AG04449 (cell line): ENCODE results near the gene KAZN.

Experiments
- CTCF ChIA-PET: fragments of 350-600 bp; formaldehyde crosslinking; extraction: SDS; loops from one replicate; lab custom pipeline; 2021; ENCODE audit warnings: antibody characterized with exemption; lab: Yijun Ruan, JAX
- POLR2A ChIA-PET: fragments of 400-600, 350-600 bp; formaldehyde crosslinking; extraction: SDS; loops from one replicate; lab custom pipeline; 2020; ENCODE audit warnings: antibody characterized with exemption, inconsistent platforms; lab: Yijun Ruan, JAX
- DNase-seq: peaks from one replicate; pipeline ENCODE4 v3.0.0-alpha.2; 2010; ENCODE audit warnings: low read depth, low spot score
- H3K4me3 ChIP-seq: 2 replicates; pipeline ENCODE4 v1.5.1; 2011; ENCODE audit warnings: low read depth, mild to moderate bottlenecking, control low read depth, low read length
- CTCF ChIP-seq: IDR thresholded peaks from one replicate; pipeline ENCODE4 v1.5.1; 2011; ENCODE audit warnings: mild to moderate bottlenecking, moderate library complexity, low read length, control low read depth, inconsistent platforms; ENCODE audit not compliant: insufficient read depth; ENCODE audit errors: missing control alignments

Gene KAZN

DNA sequence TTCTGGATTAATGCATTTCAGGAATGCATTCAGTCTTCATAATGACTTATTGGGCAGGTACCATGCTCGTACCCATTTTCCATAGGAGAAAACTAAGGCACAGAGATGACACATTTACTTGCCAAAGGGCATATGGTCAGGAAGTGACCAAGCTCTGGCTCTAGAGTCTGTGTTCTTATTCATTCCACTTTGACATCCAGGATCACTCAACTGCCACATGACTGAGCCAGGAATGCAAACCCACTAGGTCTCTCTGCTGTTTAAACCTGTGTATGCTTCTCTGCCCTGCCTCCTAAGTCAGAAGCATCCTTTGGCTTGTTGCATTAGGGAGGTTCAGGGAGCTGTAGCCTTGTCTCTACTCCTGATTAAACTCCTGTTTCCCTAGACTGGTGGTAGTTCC lies 7.5 kb downstream of the KAZN start:
- no peak for DNase-seq
- CTCF ChIA-PET = no interaction called here
- POLR2A ChIA-PET = no interaction called here
- no peak overlapping the region for H3K4me3 ChIP-seq
- TF ChIP-seq CTCF = no peak

DNA sequence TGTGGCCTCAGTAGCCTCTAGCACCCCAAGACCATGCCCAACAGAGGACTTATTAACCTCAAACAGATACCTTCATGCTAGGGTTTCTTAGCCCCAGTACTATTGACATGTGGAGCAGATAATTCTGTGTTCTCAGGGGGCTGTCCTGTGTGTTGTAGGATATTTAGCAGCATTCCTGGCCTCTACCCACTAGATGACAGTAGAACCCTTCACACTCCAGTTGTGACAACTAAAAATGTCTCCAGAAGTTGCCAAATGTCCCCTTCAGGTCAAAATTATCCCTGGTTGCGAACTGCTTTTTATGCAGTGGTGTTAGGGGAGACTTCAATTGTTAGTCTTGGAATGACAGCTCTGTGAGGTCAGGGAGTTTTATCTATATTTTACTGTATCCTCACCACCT lies 8.1 kb downstream of the KAZN start:
- ChIA-PET POLR2A (no interaction called here), CTCF (no interaction called here)
- no peak for DNase-seq
- no peak for TF ChIP-seq CTCF
- no peak overlapping the region for H3K4me3 ChIP-seq

GRCh38 chr1:14607295-14607694 lies 8.8 kb downstream of the KAZN start:
- DNase-seq = no peak
- ChIA-PET CTCF (no interaction called here), POLR2A (no interaction called here)
- no peak overlapping the region for H3K4me3 ChIP-seq
- TF ChIP-seq CTCF = no peak

DNA sequence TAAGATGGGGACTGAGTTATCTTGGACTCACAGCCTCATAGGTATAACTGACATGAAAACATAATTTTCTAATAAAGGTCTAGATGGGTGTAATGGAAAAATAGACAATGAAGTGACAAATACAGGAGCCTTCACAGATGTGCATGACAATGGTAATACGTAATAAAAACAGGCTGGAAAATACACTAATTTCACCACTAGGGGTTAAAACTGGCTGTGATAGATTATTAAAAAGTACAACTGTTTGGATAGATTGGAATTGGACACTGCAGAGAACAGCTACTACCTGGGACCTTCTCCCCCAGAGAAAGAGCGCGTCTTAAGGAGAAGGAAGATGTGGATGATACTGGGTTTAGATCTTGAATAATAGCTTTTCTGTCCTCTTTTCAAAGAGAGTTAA lies 9.8 kb downstream of the KAZN start:
- no peak overlapping the region for H3K4me3 ChIP-seq
- no peak for DNase-seq
- ChIA-PET CTCF (no interaction called here), POLR2A (no interaction called here)
- TF ChIP-seq CTCF = no peak

DNA sequence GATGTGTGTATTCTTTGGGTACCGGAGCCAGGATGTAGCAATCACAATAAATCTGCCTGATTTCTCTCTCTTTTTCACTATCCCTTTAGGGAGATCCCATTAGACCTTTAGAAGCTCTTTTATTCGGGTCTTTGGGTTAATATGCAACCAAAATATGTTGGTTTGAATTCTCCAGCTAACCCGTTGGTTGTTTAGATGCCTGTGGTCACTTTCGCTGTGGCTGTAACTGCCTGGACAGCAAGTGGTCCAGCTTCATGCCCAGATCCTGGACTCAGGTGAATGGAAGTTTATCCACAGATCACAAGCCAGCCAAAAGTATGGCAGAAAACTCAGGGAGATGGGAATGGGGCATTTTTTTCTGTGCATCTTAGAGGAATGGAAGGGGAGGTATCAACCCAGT lies 12.3 kb downstream of the KAZN start:
- no peak for TF ChIP-seq CTCF
- CTCF ChIA-PET = no interaction called here
- POLR2A ChIA-PET = no interaction called here
- DNase-seq = no peak
- H3K4me3 ChIP-seq = no peak overlapping the region

DNA sequence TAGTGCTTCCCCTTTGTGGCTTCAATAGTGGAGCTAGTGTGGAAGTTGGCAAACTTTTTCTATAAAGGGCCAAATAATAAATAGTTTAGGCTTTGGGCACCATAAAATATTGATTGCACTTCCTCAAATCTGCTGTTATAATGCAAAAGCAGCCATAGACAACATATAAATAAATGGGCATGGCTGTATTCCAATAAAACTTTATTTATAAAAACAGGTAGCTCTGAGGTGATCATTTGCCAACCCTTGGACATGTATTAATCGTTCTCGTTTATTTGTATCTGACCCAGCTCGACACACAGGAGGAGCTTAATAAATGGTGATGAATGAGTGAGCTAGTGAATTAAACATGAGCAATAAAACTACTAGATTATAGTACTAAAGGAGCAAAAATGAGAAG lies 13.3 kb downstream of the KAZN start:
- no peak for TF ChIP-seq CTCF
- no peak overlapping the region for H3K4me3 ChIP-seq
- CTCF ChIA-PET = no interaction called here
- DNase-seq = no peak
- POLR2A ChIA-PET = no interaction called here
